Epithelial cell of prostate (primary cell): ENCODE results near the gene ZC2HC1C.
A peak's percentile ranks its signal among the peaks of the same experiment; 100 is the strongest.

Source experiments
- DNase-seq: peaks from one replicate; pipeline ENCODE4 v3.0.0-alpha.2; 2011; ENCODE audit warnings: low read depth, low spot score
- H3K27ac ChIP-seq: fragments of 450-650 bp; 2 replicates; pipeline ENCODE4 v1.5.1; 2017; ENCODE audit warnings: mild to moderate bottlenecking

ZC2HC1C gene

GRCh38 chr14:75088566-75089373 is 19.3 kb downstream of the ZC2HC1C start:
- DNase-seq, result no peak
- H3K27ac ChIP-seq, result no peak overlapping the region

GRCh38 chr14:75090353-75090752 is 20.9 kb downstream of the ZC2HC1C start:
- DNase-seq, result no peak
- H3K27ac ChIP-seq, result no peak overlapping the region

GRCh38 chr14:75091251-75091650 is 21.8 kb downstream of the ZC2HC1C start:
- no peak overlapping the region for H3K27ac ChIP-seq
- DNase-seq, result no peak

GRCh38 chr14:75092698-75093097 is 23.3 kb downstream of the ZC2HC1C start:
- no peak for DNase-seq
- no peak overlapping the region for H3K27ac ChIP-seq

GRCh38 chr14:75094896-75095295 is 25.5 kb downstream of the ZC2HC1C start:
- H3K27ac ChIP-seq, result no peak overlapping the region
- DNase-seq, result no peak

- H3K27ac ChIP-seq, result no peak overlapping the region
- DNase-seq, result no peak
Observed at GRCh38 chr14:75095690-75096089, 26.2 kb downstream of the ZC2HC1C start.

- DNase-seq, result no peak
- no peak overlapping the region for H3K27ac ChIP-seq
Observed at GRCh38 chr14:75096959-75097358, 27.5 kb downstream of the ZC2HC1C start.

GRCh38 chr14:75098212-75098611 is 28.8 kb downstream of the ZC2HC1C start:
- no peak overlapping the region for H3K27ac ChIP-seq
- DNase-seq, result no peak

- H3K27ac ChIP-seq, result no peak overlapping the region
Observed at GRCh38 chr14:75098682-75099081, 29.2 kb downstream of the ZC2HC1C start.

GRCh38 chr14:75101491-75101890 is 32.0 kb downstream of the ZC2HC1C start:
- DNase-seq, result no peak
- H3K27ac ChIP-seq, result no peak overlapping the region

More at GRCh38 chr14:75098682-75099081, 29.2 kb downstream of the ZC2HC1C start:
- no peak for DNase-seq

- no peak overlapping the region for H3K27ac ChIP-seq
- no peak for DNase-seq
Observed at GRCh38 chr14:75107186-75107585, 37.7 kb downstream of the ZC2HC1C start.

- no peak overlapping the region for H3K27ac ChIP-seq
- no peak for DNase-seq
Observed at GRCh38 chr14:75109877-75110276, 40.4 kb downstream of the ZC2HC1C start.

GRCh38 chr14:75113932-75114539 is 44.6 kb downstream of the ZC2HC1C start:
- no peak for DNase-seq
- no peak overlapping the region for H3K27ac ChIP-seq

GRCh38 chr14:75119056-75119455 is 49.6 kb downstream of the ZC2HC1C start:
- H3K27ac ChIP-seq, result no peak overlapping the region
- no peak for DNase-seq

GRCh38 chr14:75120541-75121291 is 51.3 kb downstream of the ZC2HC1C start:
- DNase-seq, result no peak
- peak overlapping the region; percentile 48 for H3K27ac ChIP-seq

GRCh38 chr14:75121552-75121951 is 52.1 kb downstream of the ZC2HC1C start:
- peak overlapping the region; percentile 48 for H3K27ac ChIP-seq
- DNase-seq, result no peak

GRCh38 chr14:75123991-75124390 is 54.5 kb downstream of the ZC2HC1C start:
- peak overlapping the region; percentile 94 for H3K27ac ChIP-seq
- peak; percentile 45 for DNase-seq

GRCh38 chr14:75125617-75126016 is 56.2 kb downstream of the ZC2HC1C start:
- no peak for DNase-seq
- peak overlapping the region; percentile 94 for H3K27ac ChIP-seq

GRCh38 chr14:75126121-75126544 is 56.7 kb downstream of the ZC2HC1C start:
- DNase-seq, result no peak
- peak overlapping the region; percentile 94 for H3K27ac ChIP-seq

- DNase-seq, result no peak
- H3K27ac ChIP-seq, result peak within 1 kb of the TSS; percentile 94
Observed at GRCh38 chr14:75126679-75127473, 57.4 kb downstream of the ZC2HC1C start, which contains the start of gene NEK9. NEK9 (minus strand) TSS chr14:75127048; CDS start chr14:75126921, 127 bp downstream.
